Activated CD4-positive, alpha-beta T cell treated with anti-CD3 and anti-CD28 coated beads, Interleukin-2, amount 10 ng/mL, durations not matched to agents 7 days and 5 days (primary cell): ENCODE data around the gene FAM174B. TPM values are rescaled to one million over a fixed set of nuclear protein-coding genes. Genes with fewer than 3 reads are reported as not detected.

Experiments used
- CTCF ChIA-PET: fragments of 350-600 bp; sonication (Branson Sonifier 250); formaldehyde crosslinking; loops from one replicate; lab custom pipeline; 2021; ENCODE audit warnings: antibody characterized with exemption; lab: Charles Lee
- POLR2A ChIA-PET: fragments of 350-600 bp; sonication (Branson Sonifier 250); formaldehyde crosslinking; loops from one replicate; lab custom pipeline; 2021; ENCODE audit warnings: antibody characterized with exemption; lab: Charles Lee
- DNase-seq: peaks from one replicate; pipeline ENCODE4 v3.0.0-alpha.2; 2020
- H3K27ac Mint-ChIP-seq: one replicate; pipeline ENCODE4 v1.8.0; 2021; ENCODE audit warnings: mild to moderate bottlenecking, moderate library complexity, mixed read lengths
- H3K27me3 Mint-ChIP-seq: one replicate; pipeline ENCODE4 v1.8.0; 2021; ENCODE audit warnings: mixed read lengths
- H3K36me3 Mint-ChIP-seq: one replicate; pipeline ENCODE4 v1.8.0; 2021; ENCODE audit warnings: low read depth, mixed read lengths
- H3K4me1 Mint-ChIP-seq: one replicate; pipeline ENCODE4 v1.8.0; 2021; ENCODE audit warnings: mixed read lengths
- H3K4me3 Mint-ChIP-seq: one replicate; pipeline ENCODE4 v1.8.0; 2021; ENCODE audit warnings: mild to moderate bottlenecking, moderate library complexity, mixed read lengths
- H3K9me3 Mint-ChIP-seq: one replicate; pipeline ENCODE4 v1.8.0; 2021; ENCODE audit warnings: mixed read lengths
- total RNA-seq, 2 experiments: library from RNA; stranded (reverse); gene quantifications; one replicate each; pipeline ENCODE4 v1.2.3, GENCODE V29; 2021

Gene FAM174B
- total RNA-seq, 2 experiments from 2014 or later = 4.8 to 6.0 TPM

DNA sequence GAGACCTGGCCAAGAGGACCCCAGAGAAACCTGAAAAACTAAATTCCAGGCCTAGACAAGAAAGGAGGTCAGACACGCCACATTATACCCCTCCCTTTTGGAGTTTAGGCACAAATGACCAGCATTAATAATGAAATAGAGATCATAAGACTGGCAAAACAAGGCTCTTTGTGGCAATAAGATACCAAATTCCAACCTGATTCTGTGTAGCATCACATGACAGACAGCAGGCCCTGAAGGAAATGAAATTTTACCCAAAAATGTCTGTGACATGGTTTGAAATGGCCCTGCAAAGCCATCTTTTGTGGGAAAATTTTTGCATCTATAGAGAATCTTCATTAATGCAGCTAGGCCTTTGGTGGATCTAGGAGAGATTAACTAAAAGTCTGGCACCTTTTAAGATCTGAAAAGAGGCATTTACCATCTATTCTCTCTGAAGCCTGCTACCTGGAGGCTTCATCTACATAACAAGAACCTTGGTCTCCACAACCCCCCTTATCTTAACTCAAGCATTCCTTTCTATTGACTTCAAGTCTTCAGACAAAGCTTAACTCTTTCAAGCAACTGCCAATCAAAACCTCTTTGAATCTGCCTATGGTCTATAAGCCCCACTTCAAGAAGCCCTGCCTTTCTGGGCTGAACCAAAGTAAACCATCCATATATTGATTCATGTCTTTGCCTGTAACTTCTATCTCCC is 8.0 kb downstream of the FAM174B start:
- Mint-ChIP-seq H3K9me3 (peaks cover 4% of the 10 kb centered on the region), H3K36me3 (no peaks in the 10 kb centered on the region), H3K4me1 (no peaks in the 10 kb centered on the region), H3K27me3 (peaks cover 9% of the 10 kb centered on the region), H3K27ac (no peak overlapping the region), H3K4me3 (no peak overlapping the region)
- POLR2A ChIA-PET = no interaction called here
- CTCF ChIA-PET = interaction anchor here (1.2 kb wide), 1 partner anchor 17 kb away, joined by 3 read pairs; no protein-coding TSS in a partner anchor
- DNase-seq = no peak

DNA sequence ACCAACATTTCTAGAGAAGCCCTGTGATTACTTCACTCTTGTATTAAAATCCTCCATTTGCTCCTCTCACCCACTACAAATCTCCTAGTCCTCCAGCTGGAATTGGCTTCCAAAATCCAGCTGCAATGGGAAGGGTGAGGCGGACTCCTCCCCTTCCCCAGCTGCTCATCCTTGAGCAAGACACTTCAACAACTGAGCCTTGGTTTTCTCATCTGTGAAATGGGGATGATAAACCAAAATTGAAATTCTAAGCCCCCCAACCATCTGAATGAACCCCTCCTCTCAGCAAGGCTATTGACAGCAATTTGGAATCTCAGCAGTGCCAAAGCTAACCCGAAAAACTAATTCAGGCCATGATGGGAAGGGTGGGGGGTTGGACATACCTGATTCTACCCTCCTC is 9.4 kb downstream of the FAM174B start:
- no peaks in the 10 kb centered on the region for H3K36me3 Mint-ChIP-seq
- CTCF ChIA-PET = no interaction called here

DNA sequence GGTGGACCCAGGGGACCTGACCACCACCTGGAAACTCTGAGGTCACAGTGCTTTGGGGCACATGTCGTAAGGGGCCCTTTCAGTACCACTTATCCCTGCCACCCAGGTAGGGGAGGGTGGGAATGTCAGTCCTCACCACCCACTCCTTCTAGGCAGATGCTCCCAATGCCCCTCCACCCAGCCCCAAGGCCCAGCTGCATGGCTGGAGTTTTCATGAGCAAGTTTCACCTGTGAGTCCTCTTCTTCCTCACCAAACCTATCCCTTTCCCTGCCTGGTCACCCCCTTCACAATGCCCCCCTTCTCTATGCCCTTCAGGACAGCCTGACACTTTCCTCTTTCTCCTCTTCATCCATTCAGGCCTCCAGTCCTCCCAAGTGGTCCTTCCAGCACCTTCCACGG is 9.8 kb downstream of the FAM174B start:
- Mint-ChIP-seq H3K27me3 (peaks cover 6% of the 10 kb centered on the region), H3K36me3 (no peaks in the 10 kb centered on the region), H3K4me3 (no peak overlapping the region), H3K27ac (no peak overlapping the region), H3K9me3 (peaks cover 4% of the 10 kb centered on the region), H3K4me1 (no peaks in the 10 kb centered on the region)
- CTCF ChIA-PET = no interaction called here
- POLR2A ChIA-PET = no interaction called here
- no peak for DNase-seq

More for the DNA sequence above, 9.4 kb downstream of the FAM174B start:
- Mint-ChIP-seq H3K27me3 (peaks cover 6% of the 10 kb centered on the region), H3K4me3 (no peak overlapping the region), H3K4me1 (no peaks in the 10 kb centered on the region), H3K27ac (no peak overlapping the region), H3K9me3 (peaks cover 6% of the 10 kb centered on the region)
- no peak for DNase-seq
- POLR2A ChIA-PET = no interaction called here

DNA sequence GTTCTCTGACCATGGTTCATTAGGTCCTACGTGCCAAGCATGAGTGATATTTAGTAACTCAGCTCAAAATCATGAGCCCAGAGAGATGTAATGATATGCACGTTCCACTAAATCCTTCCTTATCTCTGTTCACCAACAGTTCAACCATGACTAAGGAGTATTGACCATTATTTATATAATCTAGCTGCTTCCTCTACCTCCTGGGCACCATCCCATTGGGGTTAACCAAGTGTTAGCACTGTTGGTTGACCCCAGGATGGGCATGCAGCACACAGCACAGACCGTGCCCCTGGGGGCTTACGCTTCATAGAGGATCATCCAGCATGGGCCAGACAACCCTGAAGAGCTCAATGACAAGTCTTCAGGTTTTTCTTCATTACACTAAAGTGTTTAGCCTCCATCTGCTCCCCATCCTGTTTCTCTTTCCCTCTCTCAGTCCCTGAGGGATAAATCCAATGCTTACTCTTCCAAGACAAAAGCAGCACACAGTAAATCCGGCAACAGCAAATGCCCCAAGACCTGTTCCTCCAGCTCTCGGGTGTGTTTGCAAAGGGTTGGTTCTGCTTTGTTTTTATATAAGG is 10.4 kb downstream of the FAM174B start:
- POLR2A ChIA-PET = no interaction called here
- peaks cover 6% of the 10 kb centered on the region for H3K27me3 Mint-ChIP-seq
- no peak for DNase-seq
- CTCF ChIA-PET = interaction anchor here (0.6 kb wide), 1 partner anchor 278 kb away, joined by 3 read pairs; no protein-coding TSS in a partner anchor
- H3K4me3 Mint-ChIP-seq = no peak overlapping the region
- no peak overlapping the region for H3K27ac Mint-ChIP-seq
- peaks cover 3% of the 10 kb centered on the region for H3K9me3 Mint-ChIP-seq
- H3K4me1 Mint-ChIP-seq = no peaks in the 10 kb centered on the region
- no peaks in the 10 kb centered on the region for H3K36me3 Mint-ChIP-seq

DNA sequence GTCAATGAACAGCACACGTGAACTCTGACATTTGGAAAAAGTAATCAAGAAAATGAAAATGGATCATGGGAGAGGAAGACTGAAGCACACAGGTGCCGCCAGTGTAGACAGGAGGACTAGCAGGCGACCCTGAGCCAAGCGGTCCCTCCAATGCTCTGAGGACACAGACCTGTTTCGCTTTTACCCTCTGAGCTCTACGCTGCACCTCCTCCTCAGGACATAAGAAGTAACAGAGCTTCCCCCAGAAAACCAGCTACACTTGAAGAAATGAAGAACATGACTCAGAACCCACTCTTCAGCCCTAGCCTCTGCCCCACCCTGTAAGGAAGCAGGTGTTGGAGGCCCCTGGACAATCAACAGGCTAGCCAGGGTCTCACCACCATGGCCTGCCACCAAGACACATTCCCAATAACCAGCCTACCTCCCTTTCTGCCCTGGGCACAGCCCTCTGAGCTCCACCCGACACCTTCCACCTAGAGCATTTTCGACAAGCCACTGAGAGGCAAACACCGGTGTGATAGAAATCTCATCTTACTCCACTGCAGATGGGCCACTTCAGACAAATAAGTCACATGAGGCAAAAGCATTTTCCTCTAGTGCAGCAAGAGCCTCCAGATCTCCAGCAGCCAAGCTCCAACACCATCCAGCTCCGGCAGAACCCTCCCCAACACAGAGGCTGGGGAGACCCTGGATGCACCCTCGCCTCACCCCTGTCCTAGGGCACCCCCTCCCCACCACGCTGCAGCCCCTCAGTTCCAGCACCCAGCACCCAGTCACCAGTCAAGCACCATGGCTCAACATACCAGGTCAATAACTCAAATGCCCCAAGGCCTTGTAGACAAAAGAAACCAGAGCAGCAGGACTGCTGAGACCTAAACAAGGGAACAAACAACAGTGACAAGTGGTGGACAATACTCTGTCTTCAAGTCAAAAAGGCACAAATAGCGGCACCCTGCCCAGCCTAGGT is 11.4 kb downstream of the FAM174B start:
- no peak overlapping the region for H3K4me3 Mint-ChIP-seq
- ChIA-PET POLR2A (no interaction called here), CTCF (no interaction called here)

DNA sequence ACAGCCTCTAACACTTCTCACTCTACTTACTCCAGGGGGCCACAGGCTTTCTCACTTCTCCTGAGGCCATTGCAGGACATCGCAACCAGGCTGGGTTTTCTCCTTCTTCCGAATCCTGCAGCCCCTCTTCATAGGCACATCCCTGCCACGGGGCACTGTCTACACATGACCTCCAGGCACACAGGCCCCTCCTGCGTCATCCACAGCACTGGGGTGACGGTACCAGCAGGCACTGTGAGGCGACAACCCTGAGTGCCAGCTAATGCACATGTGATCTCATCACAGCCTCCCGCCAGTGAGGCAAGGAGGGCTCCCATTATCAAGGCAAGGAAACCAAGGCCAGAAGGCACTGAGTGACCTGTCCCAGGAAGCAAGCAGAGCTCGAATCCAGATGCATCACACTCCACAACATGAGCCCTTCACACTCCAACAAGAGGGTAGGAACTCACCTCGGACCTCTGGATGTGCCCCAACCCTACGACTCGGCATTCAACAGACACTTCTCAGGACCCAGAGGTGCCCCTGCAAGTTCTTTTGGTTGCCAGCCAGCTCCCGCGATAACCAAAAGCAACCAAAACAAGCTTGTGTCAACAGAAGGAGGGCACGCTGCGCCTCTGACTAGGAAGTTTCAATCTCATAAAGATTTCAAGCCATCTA is 16.7 kb downstream of the FAM174B start:
- Mint-ChIP-seq H3K36me3 (no peaks in the 10 kb centered on the region), H3K4me3 (no peak overlapping the region)
- no peak for DNase-seq

More for the DNA sequence above, 11.4 kb downstream of the FAM174B start:
- peaks cover 6% of the 10 kb centered on the region for H3K27me3 Mint-ChIP-seq
- DNase-seq = no peak
- H3K36me3 Mint-ChIP-seq = no peaks in the 10 kb centered on the region
- H3K27ac Mint-ChIP-seq = no peak overlapping the region
- no peaks in the 10 kb centered on the region for H3K4me1 Mint-ChIP-seq
- peaks cover 3% of the 10 kb centered on the region for H3K9me3 Mint-ChIP-seq

DNA sequence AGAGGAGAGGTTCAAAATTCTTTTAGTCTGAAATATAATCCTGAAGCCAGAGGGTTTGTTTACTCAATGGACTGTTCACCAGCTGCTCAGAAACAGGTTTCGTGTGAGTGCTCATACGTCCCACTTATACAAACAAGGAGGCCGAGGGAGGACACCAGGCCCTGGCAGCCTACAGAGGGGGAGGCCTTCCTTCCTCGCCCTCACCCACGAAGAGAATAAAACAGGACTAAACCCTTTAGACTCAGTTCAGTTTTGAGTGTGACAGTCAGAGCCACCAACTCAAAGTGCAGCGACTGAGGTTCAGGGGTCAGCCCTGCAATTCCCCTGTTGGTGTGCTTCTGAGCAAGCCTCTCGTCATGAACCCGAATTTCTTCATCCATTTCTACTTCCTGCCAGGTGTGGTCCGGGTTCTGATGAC is 17.3 kb downstream of the FAM174B start:
- H3K4me1 Mint-ChIP-seq = no peaks in the 10 kb centered on the region
- DNase-seq = no peak
- ChIA-PET CTCF (interaction anchor here (0.6 kb wide), 1 partner anchor 17 kb away, joined by 3 read pairs; no protein-coding TSS in a partner anchor), POLR2A (no interaction called here)
- H3K27ac Mint-ChIP-seq = no peak overlapping the region
- H3K36me3 Mint-ChIP-seq = no peaks in the 10 kb centered on the region
- H3K27me3 Mint-ChIP-seq = peaks cover 2% of the 10 kb centered on the region
- H3K9me3 Mint-ChIP-seq = peaks cover 3% of the 10 kb centered on the region
- H3K4me3 Mint-ChIP-seq = no peak overlapping the region

More for the DNA sequence above, 16.7 kb downstream of the FAM174B start:
- Mint-ChIP-seq H3K27me3 (peaks cover 2% of the 10 kb centered on the region), H3K27ac (no peak overlapping the region), H3K4me1 (no peaks in the 10 kb centered on the region), H3K9me3 (peaks cover 3% of the 10 kb centered on the region)
- CTCF ChIA-PET = interaction anchor here (1.4 kb wide), 1 partner anchor 12 kb away, joined by 4 read pairs; no protein-coding TSS in a partner anchor
- POLR2A ChIA-PET = interaction anchor here (0.6 to 0.8 kb wide), 2 partner anchors 10 to 1294 kb away, joined by 3 read pairs; no protein-coding TSS in a partner anchor

DNA sequence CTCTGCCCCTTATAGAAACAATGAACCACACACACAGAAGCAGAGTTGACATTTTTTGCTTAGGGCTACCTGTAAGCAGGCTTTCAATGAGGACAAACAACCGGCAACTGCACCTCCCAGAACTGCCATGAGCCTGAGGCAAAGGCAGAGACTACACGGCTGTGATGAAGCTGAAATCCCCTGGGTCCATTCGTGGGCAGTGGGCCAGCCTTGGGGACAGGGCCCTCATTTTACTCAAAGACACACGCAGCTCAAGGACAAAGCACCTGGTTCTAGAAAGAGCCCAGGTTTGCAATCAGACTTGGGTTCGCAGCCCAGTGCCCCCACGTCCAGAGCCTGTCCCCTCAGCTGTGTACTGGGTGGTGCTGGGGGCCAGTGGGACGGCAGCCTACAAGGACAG is 17.9 kb downstream of the FAM174B start:
- Mint-ChIP-seq H3K9me3 (peaks cover 2% of the 10 kb centered on the region), H3K4me1 (no peaks in the 10 kb centered on the region), H3K4me3 (no peak overlapping the region), H3K36me3 (no peaks in the 10 kb centered on the region), H3K27ac (no peak overlapping the region), H3K27me3 (peaks cover 2% of the 10 kb centered on the region)
- ChIA-PET POLR2A (no interaction called here), CTCF (interaction anchor here (0.6 kb wide), 1 partner anchor 17 kb away, joined by 3 read pairs; no protein-coding TSS in a partner anchor)
- DNase-seq = no peak

DNA sequence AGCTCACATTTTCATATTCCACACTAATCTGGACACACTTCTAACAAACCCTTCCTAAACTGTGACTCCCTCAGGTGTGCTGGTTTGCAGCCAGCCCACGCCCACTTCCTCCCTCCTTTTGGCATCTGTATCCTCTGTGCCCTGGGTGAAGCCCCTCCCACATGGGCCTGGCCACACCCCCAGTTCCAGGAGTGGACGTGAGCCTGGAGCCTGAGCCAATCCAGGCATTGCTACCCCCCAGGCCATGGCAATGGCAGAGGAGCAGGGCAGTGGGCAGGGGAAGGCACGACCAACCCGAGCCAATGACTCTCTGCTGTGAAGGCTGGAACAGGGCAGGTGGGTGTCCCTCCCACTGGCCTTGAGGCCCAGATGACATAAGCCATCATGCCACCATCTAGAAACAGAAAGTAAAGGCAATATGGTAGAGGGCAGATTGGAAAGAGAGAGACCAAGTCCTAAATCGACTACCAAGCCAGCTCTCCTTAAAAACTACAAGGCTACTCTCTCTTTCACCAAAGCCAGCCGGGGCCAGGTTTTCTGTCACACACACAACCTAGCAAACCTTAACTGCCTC is 18.6 kb downstream of the FAM174B start:
- ChIA-PET CTCF (no interaction called here), POLR2A (no interaction called here)
- DNase-seq = no peak
- Mint-ChIP-seq H3K27ac (no peak overlapping the region), H3K27me3 (peaks cover 2% of the 10 kb centered on the region), H3K9me3 (no peaks in the 10 kb centered on the region), H3K4me1 (no peaks in the 10 kb centered on the region), H3K4me3 (no peak overlapping the region), H3K36me3 (no peaks in the 10 kb centered on the region)

DNA sequence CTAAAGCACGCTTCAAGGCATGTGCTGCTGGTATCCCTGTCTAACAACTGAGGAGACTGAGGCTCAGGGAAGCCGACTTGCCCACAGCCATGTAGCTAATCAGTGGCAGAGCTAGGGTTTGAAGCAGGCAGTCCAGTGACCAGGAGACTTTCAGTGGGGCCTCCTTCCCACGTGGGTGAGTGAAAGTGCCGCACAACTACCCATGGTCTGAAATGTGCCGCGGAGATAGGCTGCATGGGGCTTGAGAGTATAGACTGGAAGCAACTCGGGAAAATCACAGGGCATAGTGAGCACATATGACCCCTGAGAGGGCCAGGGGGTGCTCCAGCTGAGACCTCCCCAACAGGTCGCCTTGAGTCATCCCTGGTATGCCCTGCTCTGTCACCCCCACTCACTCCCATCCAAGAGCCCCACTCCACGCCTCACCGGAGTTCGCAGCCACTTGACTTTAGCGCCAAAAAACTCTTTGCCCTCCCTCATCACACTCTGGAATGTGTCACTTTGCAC is 19.1 kb downstream of the FAM174B start:
- Mint-ChIP-seq H3K9me3 (no peaks in the 10 kb centered on the region), H3K27me3 (no peaks in the 10 kb centered on the region), H3K4me1 (no peaks in the 10 kb centered on the region), H3K27ac (no peak overlapping the region), H3K4me3 (no peak overlapping the region), H3K36me3 (no peaks in the 10 kb centered on the region)
- ChIA-PET CTCF (no interaction called here), POLR2A (no interaction called here)
- no peak for DNase-seq

DNA sequence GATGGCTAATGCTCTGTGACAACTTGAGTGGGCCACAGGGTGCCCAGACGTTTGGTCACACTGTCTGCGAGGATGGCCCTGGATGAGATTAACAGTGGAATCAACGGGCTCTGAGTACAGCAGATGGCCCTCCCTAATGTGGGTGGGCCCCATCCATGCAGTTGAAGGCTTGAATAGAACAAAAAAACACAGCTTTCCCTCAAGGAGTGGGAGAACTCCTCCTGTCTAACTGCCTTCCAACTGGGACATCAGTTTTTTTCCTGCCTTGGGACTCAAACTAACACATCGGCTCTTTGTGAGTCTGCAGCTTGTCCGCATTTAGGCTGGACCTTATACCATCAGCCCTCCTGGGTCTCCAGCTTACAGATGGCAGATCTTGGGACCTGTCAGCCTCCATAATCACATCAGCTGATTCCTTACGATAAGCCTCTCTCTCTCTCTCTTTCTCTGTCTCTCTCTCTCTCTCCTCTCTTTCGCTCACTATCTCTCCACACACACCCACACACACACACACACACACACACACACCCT is 20.8 kb downstream of the FAM174B start:
- H3K27me3 Mint-ChIP-seq = no peaks in the 10 kb centered on the region

DNA sequence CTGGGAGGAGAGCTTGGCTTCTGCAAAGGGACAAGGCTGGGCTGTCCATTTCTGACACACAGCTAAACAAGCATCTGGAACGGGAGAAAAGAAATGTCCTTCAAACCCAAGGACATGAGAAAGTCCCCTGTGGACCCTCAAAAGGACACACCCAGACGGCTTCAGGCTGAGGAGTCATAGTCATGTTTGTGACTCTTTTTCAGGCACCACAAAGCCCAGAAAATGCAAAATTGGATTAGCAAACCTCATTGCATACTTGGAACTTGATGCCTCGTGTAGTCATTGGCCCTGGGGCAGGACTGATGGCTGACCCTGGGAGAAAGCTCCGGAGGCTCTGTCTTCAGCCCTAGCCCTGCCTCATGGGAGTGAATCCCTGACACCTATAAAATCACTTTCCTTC is 21.5 kb downstream of the FAM174B start:
- CTCF ChIA-PET = no interaction called here
- no peaks in the 10 kb centered on the region for H3K4me1 Mint-ChIP-seq

More for the DNA sequence above, 20.8 kb downstream of the FAM174B start:
- Mint-ChIP-seq H3K27ac (no peak overlapping the region), H3K36me3 (no peaks in the 10 kb centered on the region), H3K4me1 (no peaks in the 10 kb centered on the region), H3K9me3 (no peaks in the 10 kb centered on the region), H3K4me3 (no peak overlapping the region)
- CTCF ChIA-PET = no interaction called here
- POLR2A ChIA-PET = no interaction called here
- no peak for DNase-seq

More for the DNA sequence above, 21.5 kb downstream of the FAM174B start:
- Mint-ChIP-seq H3K27me3 (no peaks in the 10 kb centered on the region), H3K9me3 (no peaks in the 10 kb centered on the region), H3K36me3 (no peaks in the 10 kb centered on the region), H3K27ac (no peak overlapping the region), H3K4me3 (no peak overlapping the region)
- POLR2A ChIA-PET = no interaction called here
- no peak for DNase-seq
